Activated CD4-positive, alpha-beta memory T cell treated with anti-CD3 and anti-CD28 coated beads, Interleukin-2, amount 10 ng/mL, durations not matched to agents 7 days and 5 days (primary cell): ENCODE measurements around the gene PTPN4. TPM values are rescaled to one million over a fixed set of nuclear protein-coding genes. Genes with fewer than 3 reads are reported as not detected.

Source experiments
- CTCF ChIA-PET: fragments of 350-600 bp; sonication (Branson Sonifier 250); formaldehyde crosslinking; loops from one replicate; lab custom pipeline; 2021; ENCODE audit warnings: antibody characterized with exemption, inconsistent platforms; lab: Charles Lee
- POLR2A ChIA-PET: fragments of 350-600 bp; sonication (Branson Sonifier 250); formaldehyde crosslinking; loops from one replicate; lab custom pipeline; 2021; ENCODE audit warnings: antibody characterized with exemption; lab: Charles Lee
- DNase-seq: peaks from one replicate; pipeline ENCODE4 v3.0.0-alpha.2; 2020
- H3K27ac Mint-ChIP-seq: one replicate; pipeline ENCODE4 v1.8.0; 2021; ENCODE audit warnings: mild to moderate bottlenecking, mixed read lengths
- H3K27me3 Mint-ChIP-seq: one replicate; pipeline ENCODE4 v1.8.0; 2021; ENCODE audit warnings: mixed read lengths
- H3K36me3 Mint-ChIP-seq: one replicate; pipeline ENCODE4 v1.8.0; 2021; ENCODE audit warnings: low read depth, mixed read lengths
- H3K4me1 Mint-ChIP-seq: one replicate; pipeline ENCODE4 v1.8.0; 2021; ENCODE audit warnings: mixed read lengths
- H3K4me3 Mint-ChIP-seq: one replicate; pipeline ENCODE4 v1.8.0; 2021; ENCODE audit warnings: mild to moderate bottlenecking, mixed read lengths
- H3K9me3 Mint-ChIP-seq: one replicate; pipeline ENCODE4 v1.8.0; 2021; ENCODE audit warnings: mixed read lengths
- total RNA-seq, 2 experiments: library from RNA; stranded (reverse); gene quantifications; one replicate each; pipeline ENCODE4 v1.2.3, GENCODE V29; 2021

Gene PTPN4
- total RNA-seq, 2 experiments from 2014 or later, result 78.7 to 84.5 TPM

GRCh38 chr2:119739580-119740255 lies 20.0 kb upstream of the PTPN4 start:
- CTCF ChIA-PET, result interaction anchor here (0.6 to 1.6 kb wide), 3 partner anchors 14 to 435 kb away, joined by 3 to 6 read pairs (median 3); no protein-coding TSS in a partner anchor
- no peak overlapping the region for H3K4me3 Mint-ChIP-seq
- no peak for DNase-seq

GRCh38 chr2:119741001-119741400 lies 18.7 kb upstream of the PTPN4 start:
- H3K9me3 Mint-ChIP-seq, result no peaks in the 10 kb centered on the region

More at GRCh38 chr2:119739580-119740255, 20.0 kb upstream of the PTPN4 start:
- H3K27ac Mint-ChIP-seq, result no peak overlapping the region
- H3K4me1 Mint-ChIP-seq, result no peaks in the 10 kb centered on the region
- H3K36me3 Mint-ChIP-seq, result no peaks in the 10 kb centered on the region
- no peaks in the 10 kb centered on the region for H3K9me3 Mint-ChIP-seq
- POLR2A ChIA-PET, result interaction anchor here (1.0 kb wide), 1 partner anchor 12 kb away, joined by 3 read pairs; no protein-coding TSS in a partner anchor
- H3K27me3 Mint-ChIP-seq, result peaks cover 2% of the 10 kb centered on the region

GRCh38 chr2:119741868-119742267 lies 17.9 kb upstream of the PTPN4 start:
- ChIA-PET POLR2A (no interaction called here), CTCF (no interaction called here)
- Mint-ChIP-seq H3K4me1 (no peaks in the 10 kb centered on the region), H3K36me3 (no peaks in the 10 kb centered on the region), H3K27me3 (peaks cover 6% of the 10 kb centered on the region), H3K9me3 (no peaks in the 10 kb centered on the region), H3K27ac (no peak overlapping the region), H3K4me3 (no peak overlapping the region)
- DNase-seq, result no peak

More at GRCh38 chr2:119741001-119741400, 18.7 kb upstream of the PTPN4 start:
- no peaks in the 10 kb centered on the region for H3K4me1 Mint-ChIP-seq
- DNase-seq, result no peak
- H3K4me3 Mint-ChIP-seq, result no peak overlapping the region
- H3K27ac Mint-ChIP-seq, result no peak overlapping the region
- no peaks in the 10 kb centered on the region for H3K36me3 Mint-ChIP-seq
- ChIA-PET POLR2A (no interaction called here), CTCF (no interaction called here)
- H3K27me3 Mint-ChIP-seq, result peaks cover 6% of the 10 kb centered on the region

- Mint-ChIP-seq H3K27me3 (peaks cover 6% of the 10 kb centered on the region), H3K36me3 (no peaks in the 10 kb centered on the region), H3K9me3 (no peaks in the 10 kb centered on the region), H3K27ac (no peak overlapping the region), H3K4me3 (no peak overlapping the region), H3K4me1 (no peaks in the 10 kb centered on the region)
- ChIA-PET POLR2A (no interaction called here), CTCF (no interaction called here)
- no peak for DNase-seq
These were observed 15.3 kb upstream of the PTPN4 start for GRCh38 chr2:119744335-119744939.

GRCh38 chr2:119745566-119745965 lies 14.2 kb upstream of the PTPN4 start:
- CTCF ChIA-PET, result no interaction called here
- H3K27ac Mint-ChIP-seq, result no peak overlapping the region
- POLR2A ChIA-PET, result no interaction called here

GRCh38 chr2:119746836-119747686 lies 12.7 kb upstream of the PTPN4 start:
- ChIA-PET CTCF (interaction anchor here (1.1 kb wide), 1 partner anchor 13 kb away, joined by 3 read pairs; the partner anchor contains the start of gene PTPN4), POLR2A (no interaction called here)
- H3K4me1 Mint-ChIP-seq, result peaks cover 4% of the 10 kb centered on the region
- H3K27ac Mint-ChIP-seq, result no peak overlapping the region
- no peak overlapping the region for H3K4me3 Mint-ChIP-seq
- H3K36me3 Mint-ChIP-seq, result no peaks in the 10 kb centered on the region
- no peak for DNase-seq
- H3K27me3 Mint-ChIP-seq, result peaks cover 13% of the 10 kb centered on the region
- H3K9me3 Mint-ChIP-seq, result no peaks in the 10 kb centered on the region

More at GRCh38 chr2:119745566-119745965, 14.2 kb upstream of the PTPN4 start:
- Mint-ChIP-seq H3K36me3 (no peaks in the 10 kb centered on the region), H3K9me3 (no peaks in the 10 kb centered on the region), H3K4me1 (no peaks in the 10 kb centered on the region), H3K27me3 (peaks cover 7% of the 10 kb centered on the region), H3K4me3 (no peak overlapping the region)
- DNase-seq, result no peak

- no peak for DNase-seq
- Mint-ChIP-seq H3K27ac (no peak overlapping the region), H3K4me1 (peaks cover 4% of the 10 kb centered on the region), H3K9me3 (no peaks in the 10 kb centered on the region), H3K36me3 (no peaks in the 10 kb centered on the region), H3K4me3 (no peak overlapping the region), H3K27me3 (peaks cover 13% of the 10 kb centered on the region)
- ChIA-PET CTCF (interaction anchor here (0.7 to 1.4 kb wide), 3 partner anchors 12 to 933 kb away, joined by 3 to 6 read pairs (median 3); partner anchors contain the start of gene PTPN4), POLR2A (interaction anchor here (1.1 kb wide), 1 partner anchor 429 kb away, joined by 3 read pairs; no protein-coding TSS in a partner anchor)
These were observed 11.6 kb upstream of the PTPN4 start for GRCh38 chr2:119748135-119748534.

- ChIA-PET POLR2A (no interaction called here), CTCF (interaction anchor here (1.4 kb wide), 1 partner anchor 427 kb away, joined by 6 read pairs; no protein-coding TSS in a partner anchor)
- peaks cover 4% of the 10 kb centered on the region for H3K4me1 Mint-ChIP-seq
- peaks cover 14% of the 10 kb centered on the region for H3K27me3 Mint-ChIP-seq
- H3K36me3 Mint-ChIP-seq, result no peaks in the 10 kb centered on the region
- H3K9me3 Mint-ChIP-seq, result no peaks in the 10 kb centered on the region
- H3K27ac Mint-ChIP-seq, result no peak overlapping the region
- H3K4me3 Mint-ChIP-seq, result no peak overlapping the region
- no peak for DNase-seq
These were observed 10.2 kb upstream of the PTPN4 start for GRCh38 chr2:119749477-119750012.

GRCh38 chr2:119751706-119752105 lies 8.0 kb upstream of the PTPN4 start:
- H3K27me3 Mint-ChIP-seq, result peaks cover 11% of the 10 kb centered on the region
- CTCF ChIA-PET, result no interaction called here
- no peaks in the 10 kb centered on the region for H3K36me3 Mint-ChIP-seq
- H3K27ac Mint-ChIP-seq, result no peak overlapping the region
- H3K4me3 Mint-ChIP-seq, result no peak overlapping the region
- no peak for DNase-seq
- H3K4me1 Mint-ChIP-seq, result peaks cover 4% of the 10 kb centered on the region
- POLR2A ChIA-PET, result no interaction called here
- no peaks in the 10 kb centered on the region for H3K9me3 Mint-ChIP-seq

- Mint-ChIP-seq H3K36me3 (no peaks in the 10 kb centered on the region), H3K4me3 (no peak overlapping the region), H3K9me3 (no peaks in the 10 kb centered on the region), H3K27me3 (peaks cover 11% of the 10 kb centered on the region), H3K27ac (no peak overlapping the region), H3K4me1 (peaks cover 6% of the 10 kb centered on the region)
- ChIA-PET POLR2A (no interaction called here), CTCF (interaction anchor here (0.6 to 6.9 kb wide), 13 partner anchors 8 to 560 kb away, joined by 3 to 59 read pairs (median 4); no protein-coding TSS in a partner anchor)
- DNase-seq, result peak; percentile 24
These were observed 6.4 kb upstream of the PTPN4 start for GRCh38 chr2:119753041-119753929.

- POLR2A ChIA-PET, result no interaction called here
- Mint-ChIP-seq H3K27ac (no peak overlapping the region), H3K27me3 (peaks cover 11% of the 10 kb centered on the region), H3K36me3 (no peaks in the 10 kb centered on the region), H3K9me3 (no peaks in the 10 kb centered on the region), H3K4me1 (peaks cover 12% of the 10 kb centered on the region), H3K4me3 (no peak overlapping the region)
- DNase-seq, result no peak
- CTCF ChIA-PET, result interaction anchor here (0.6 to 6.9 kb wide), 8 partner anchors 8 to 422 kb away, joined by 3 to 59 read pairs (median 4); no protein-coding TSS in a partner anchor
These were observed 5.8 kb upstream of the PTPN4 start for GRCh38 chr2:119753930-119754321.
